ENCODE data around the gene PCCA.

GRCh38 chr13:100175078-100175802 lies 86.3 kb downstream of the PCCA start:
- TF ChIP-seq POLR2A (IDR thresholded peaks at IDR 0.05) (no peak), CTCF (IDR thresholded peaks at IDR 0.05) (no peak)

Measured in Peyer's patch (tissue), 4 donors.